ENCODE measurements around the gene TSPAN17. TPM values are rescaled to one million over a fixed set of nuclear protein-coding genes. Genes with fewer than 3 reads are reported as not detected.

Gene TSPAN17
- total RNA-seq, 1 donor from 2014 or later = 37.5 TPM

- Mint-ChIP-seq H3K27me3 (peaks cover 24% of the 10 kb centered on the region), H3K9me3 (ENCODE audit: low read depth) (no peaks in the 10 kb centered on the region), H3K4me3 (ENCODE audit: low read depth) (no peak overlapping the region), H3K4me1 (ENCODE audit: low read depth) (no peaks in the 10 kb centered on the region), H3K27ac (no peak overlapping the region), H3K36me3 (ENCODE audit: insufficient read depth) (no peaks in the 10 kb centered on the region)
- no peak for DNase-seq (ENCODE audit: low spot score, unreplicated experiment)
- no peak for TF ChIP-seq CTCF (IDR thresholded peaks at IDR 0.05; ENCODE audit: unreplicated experiment)
These were observed 17.2 kb downstream of the TSPAN17 start for GRCh38 chr5:176664479-176664878.

DNA sequence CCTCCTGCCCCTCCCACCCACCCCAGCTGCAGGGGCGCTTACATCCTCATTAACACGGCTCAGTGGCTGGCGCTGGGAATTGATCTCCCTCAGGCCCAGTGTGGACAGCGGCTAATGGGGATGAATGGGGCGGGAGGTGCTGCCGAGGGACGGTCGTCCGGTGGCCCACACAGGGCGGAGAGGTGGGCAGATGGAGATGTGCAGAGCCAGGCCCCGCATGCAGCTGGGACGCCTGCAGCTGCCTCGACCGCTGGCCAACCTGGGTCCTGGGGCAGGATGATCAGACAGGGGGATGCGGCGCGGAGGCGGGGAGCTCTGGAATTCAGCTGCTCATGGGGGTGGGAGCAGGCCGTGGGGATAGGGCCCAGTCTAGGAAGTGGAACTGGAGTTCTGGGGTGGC, 17.6 kb downstream of the TSPAN17 start:
- no peak for TF ChIP-seq CTCF (IDR thresholded peaks at IDR 0.05; ENCODE audit: unreplicated experiment)
- Mint-ChIP-seq H3K4me1 (ENCODE audit: low read depth) (no peaks in the 10 kb centered on the region), H3K4me3 (ENCODE audit: low read depth) (no peak overlapping the region), H3K27ac (no peak overlapping the region), H3K27me3 (peaks cover 27% of the 10 kb centered on the region), H3K9me3 (ENCODE audit: low read depth) (no peaks in the 10 kb centered on the region), H3K36me3 (ENCODE audit: insufficient read depth) (no peaks in the 10 kb centered on the region)
- no peak for DNase-seq (ENCODE audit: low spot score, unreplicated experiment)

- Mint-ChIP-seq H3K36me3 (ENCODE audit: insufficient read depth) (no peaks in the 10 kb centered on the region), H3K4me1 (ENCODE audit: low read depth) (no peaks in the 10 kb centered on the region), H3K9me3 (ENCODE audit: low read depth) (no peaks in the 10 kb centered on the region), H3K27me3 (peaks cover 27% of the 10 kb centered on the region), H3K27ac (peak overlapping the region; percentile 67), H3K4me3 (ENCODE audit: low read depth) (no peak overlapping the region)
- no peak for TF ChIP-seq CTCF (IDR thresholded peaks at IDR 0.05; ENCODE audit: unreplicated experiment)
- no peak for DNase-seq (ENCODE audit: low spot score, unreplicated experiment)
These were observed 18.2 kb downstream of the TSPAN17 start for GRCh38 chr5:176665517-176665916.

GRCh38 chr5:176667637-176668036, 20.4 kb downstream of the TSPAN17 start:
- Mint-ChIP-seq H3K4me3 (ENCODE audit: low read depth) (no peak overlapping the region), H3K9me3 (ENCODE audit: low read depth) (no peaks in the 10 kb centered on the region), H3K27ac (no peak overlapping the region), H3K36me3 (ENCODE audit: insufficient read depth) (no peaks in the 10 kb centered on the region), H3K4me1 (ENCODE audit: low read depth) (peaks cover 3% of the 10 kb centered on the region), H3K27me3 (peaks cover 36% of the 10 kb centered on the region)
- TF ChIP-seq CTCF (IDR thresholded peaks at IDR 0.05; ENCODE audit: unreplicated experiment) = no peak
- DNase-seq (ENCODE audit: low spot score, unreplicated experiment) = no peak

- peaks cover 29% of the 10 kb centered on the region for H3K27me3 Mint-ChIP-seq
- TF ChIP-seq CTCF (IDR thresholded peaks at IDR 0.05; ENCODE audit: unreplicated experiment) = no peak
- H3K27ac Mint-ChIP-seq = no peak overlapping the region
- no peak for DNase-seq (ENCODE audit: low spot score, unreplicated experiment)
- no peak overlapping the region for H3K4me3 Mint-ChIP-seq (ENCODE audit: low read depth)
- no peaks in the 10 kb centered on the region for H3K9me3 Mint-ChIP-seq (ENCODE audit: low read depth)
- H3K4me1 Mint-ChIP-seq (ENCODE audit: low read depth) = peaks cover 3% of the 10 kb centered on the region
- no peaks in the 10 kb centered on the region for H3K36me3 Mint-ChIP-seq (ENCODE audit: insufficient read depth)
These were observed 23.2 kb downstream of the TSPAN17 start for GRCh38 chr5:176670449-176670848.

Measured in progenitor cell of endocrine pancreas (in vitro differentiated cells).